Breast epithelium (tissue), 3 donors: ENCODE results near the gene TMEM115.

Experiments used
- POLR2A ChIP-seq: fragments of 450-650 bp; IDR thresholded peaks from one replicate; pipeline ENCODE4 v1.6.1; 2016; ENCODE audit warnings: antibody characterized with exemption, mild to moderate bottlenecking, moderate library complexity
- POLR2AphosphoS5 ChIP-seq, 3 donors: sonication (generic); formaldehyde crosslinking; IDR thresholded peaks; one replicate each; pipeline ENCODE4 v1.6.1; 2017; ENCODE audit warnings: antibody characterized with exemption in 3 of 3

DNA sequence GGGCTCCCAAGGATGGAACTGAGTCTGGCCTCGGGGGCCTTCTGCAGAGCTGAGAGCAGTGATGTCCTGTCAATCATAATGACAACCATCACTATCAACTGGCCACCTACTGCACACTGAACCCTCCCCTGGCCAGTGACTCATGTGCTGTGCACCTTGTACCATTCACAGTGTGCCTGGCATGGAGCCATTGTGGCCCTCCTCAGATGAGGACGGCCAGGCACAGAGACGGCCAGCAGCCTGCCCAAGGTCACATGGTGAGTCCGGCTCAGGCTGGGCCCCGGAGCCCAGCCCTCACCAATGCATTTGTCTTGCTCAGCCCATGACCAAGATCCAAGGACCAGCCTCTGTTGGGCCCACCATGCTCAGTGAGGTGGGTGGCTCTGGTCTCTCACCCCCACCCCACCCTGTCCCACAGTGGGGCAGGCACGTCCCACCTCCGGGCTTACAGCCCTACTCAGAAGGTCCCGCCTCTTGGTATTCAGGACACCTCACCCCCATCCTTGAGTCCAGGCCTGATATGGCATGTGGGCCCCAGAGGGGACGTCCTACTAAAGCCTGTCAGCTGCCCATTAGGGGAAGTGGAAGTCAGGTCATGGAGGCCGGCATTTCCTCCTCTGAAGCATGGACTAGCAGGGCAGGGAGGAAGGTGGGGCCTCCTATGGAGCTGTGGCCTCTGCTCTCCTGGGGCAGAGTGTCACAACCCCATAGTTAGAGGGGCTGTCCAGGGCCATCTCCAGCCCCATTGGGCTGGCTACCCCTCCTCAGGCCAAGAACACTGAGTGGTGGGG, 35.9 kb upstream of the TMEM115 start:
- TF ChIP-seq POLR2A (no peak), POLR2AphosphoS5 (IDR thresholded peaks at IDR 0.05) (no peak)
